Activated T-cell treated with anti-CD3 and anti-CD28 coated beads, Interleukin-2, amount 50 U/mL, for 1 hour (primary cell): ENCODE measurements around the gene EFCC1.

Experiments used
- DNase-seq: peaks from one replicate; pipeline ENCODE4 v3.0.0-alpha.2; 2020

The EFCC1 gene

GRCh38 chr3:129001101-129001805 is at the start of gene EFCC1:
EFCC1 (plus strand) TSS chr3:129001304; CDS start chr3:129001629, 325 bp downstream.
- DNase-seq, result peak; percentile 27

- no peak for DNase-seq
These were observed 44.7 kb upstream of the EFCC1 start for GRCh38 chr3:128956440-128956839.

GRCh38 chr3:128965280-128965679 is 35.8 kb upstream of the EFCC1 start:
- DNase-seq, result no peak

- DNase-seq, result no peak
These were observed 35.3 kb upstream of the EFCC1 start for GRCh38 chr3:128965818-128966217.

GRCh38 chr3:128967748-128968355 is 33.3 kb upstream of the EFCC1 start:
- DNase-seq, result no peak

- peak; percentile 67 for DNase-seq
These were observed 30.9 kb upstream of the EFCC1 start for GRCh38 chr3:128969993-128970739.

- DNase-seq, result no peak
These were observed 30.4 kb upstream of the EFCC1 start for GRCh38 chr3:128970740-128971047.

GRCh38 chr3:128971421-128972100 is 29.5 kb upstream of the EFCC1 start:
- DNase-seq, result no peak

- DNase-seq, result no peak
These were observed 27.0 kb upstream of the EFCC1 start for GRCh38 chr3:128973988-128974564.

GRCh38 chr3:128975276-128975675 is 25.8 kb upstream of the EFCC1 start:
- no peak for DNase-seq

GRCh38 chr3:128983293-128984069 is 17.6 kb upstream of the EFCC1 start:
- no peak for DNase-seq

- no peak for DNase-seq
These were observed 16.5 kb upstream of the EFCC1 start for GRCh38 chr3:128984596-128984995.

- DNase-seq, result no peak
These were observed 13.6 kb upstream of the EFCC1 start for GRCh38 chr3:128987302-128988100.

- DNase-seq, result no peak
These were observed 12.8 kb upstream of the EFCC1 start for GRCh38 chr3:128988286-128988685.

GRCh38 chr3:128991355-128991895 is 9.7 kb upstream of the EFCC1 start:
- no peak for DNase-seq

- DNase-seq, result no peak
These were observed 8.1 kb upstream of the EFCC1 start for GRCh38 chr3:128992926-128993460.

- peak; percentile 94 for DNase-seq
These were observed 7.5 kb upstream of the EFCC1 start, which contains the start of gene CFAP92 for GRCh38 chr3:128993461-128994172. CFAP92 (minus strand) TSS chr3:128994076; CDS start chr3:128993304, 772 bp downstream.

GRCh38 chr3:128994173-128994512 is 7.0 kb upstream of the EFCC1 start:
- DNase-seq, result no peak

- DNase-seq, result no peak
These were observed 6.2 kb upstream of the EFCC1 start for GRCh38 chr3:128994581-128995546.
